Ishikawa (cell line): ENCODE results near the gene SUPT6H.

Source experiments
- CEBPB ChIP-seq: IDR thresholded peaks from 2 replicates; pipeline ENCODE4 v1.6.1; 2012
- CREB1 ChIP-seq: IDR thresholded peaks from 2 replicates; pipeline ENCODE4 v1.6.1; 2012; ENCODE audit warnings: low read depth
- EGR1 ChIP-seq: IDR thresholded peaks from 2 replicates; pipeline ENCODE4 v1.6.1; 2012
- EP300 ChIP-seq: IDR thresholded peaks from 2 replicates; pipeline ENCODE4 v1.6.1; 2012; ENCODE audit warnings: borderline replicate concordance
- FOXM1 ChIP-seq: IDR thresholded peaks from 2 replicates; pipeline ENCODE4 v1.6.1; 2012; ENCODE audit warnings: low read depth, borderline replicate concordance
- NFIC ChIP-seq: IDR thresholded peaks from 2 replicates; pipeline ENCODE4 v1.6.1; 2012
- RAD21 ChIP-seq: IDR thresholded peaks from 2 replicates; pipeline ENCODE4 v1.6.1; 2012; ENCODE audit warnings: low read depth
- TAF1 ChIP-seq: IDR thresholded peaks from 2 replicates; pipeline ENCODE4 v1.6.1; 2012; ENCODE audit warnings: low read depth, mild to moderate bottlenecking
- TCF12 ChIP-seq: IDR thresholded peaks from 2 replicates; pipeline ENCODE4 v1.6.1; 2012; ENCODE audit warnings: low read depth
- TEAD4 ChIP-seq: IDR thresholded peaks from 2 replicates; pipeline ENCODE4 v1.6.1; 2012
- YY1 ChIP-seq: IDR thresholded peaks from 2 replicates; pipeline ENCODE4 v1.6.1; 2012; ENCODE audit warnings: low read depth
- ZBTB7A ChIP-seq: IDR thresholded peaks from 2 replicates; pipeline ENCODE4 v1.6.1; 2012; ENCODE audit warnings: low read depth
- TF ChIP-seq, protein P1 (sequence below): IDR thresholded peaks from 2 replicates; pipeline ENCODE4 v1.6.1; 2012; ENCODE audit warnings: low read depth, mild to moderate bottlenecking
- TF ChIP-seq, protein P2 (sequence below): IDR thresholded peaks from 2 replicates; pipeline ENCODE4 v1.6.1; 2012
- TF ChIP-seq, protein P3 (sequence below): IDR thresholded peaks from 2 replicates; pipeline ENCODE4 v1.6.1; 2012

Gene SUPT6H

DNA sequence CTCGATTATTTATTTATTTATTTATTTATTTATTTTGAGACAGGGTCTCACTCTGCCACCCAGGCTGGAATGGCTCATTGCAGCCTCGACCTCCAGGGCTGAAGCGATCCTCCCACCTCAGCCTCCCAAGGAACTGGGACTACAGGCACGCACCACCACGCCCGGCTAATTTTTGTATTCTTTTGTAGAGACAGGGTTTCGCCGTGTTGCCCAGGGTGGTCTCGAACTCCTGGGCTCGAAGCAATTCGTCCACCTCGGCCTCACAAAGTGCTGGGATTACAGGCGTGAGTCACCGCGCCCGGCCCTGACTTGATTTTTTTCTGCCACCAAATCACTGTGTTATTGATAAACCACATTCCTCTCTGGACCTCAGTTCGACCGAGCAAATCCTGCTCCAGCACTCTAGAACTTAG is 57.0 kb downstream of the SUPT6H start:
- TF ChIP-seq, protein P1, sequence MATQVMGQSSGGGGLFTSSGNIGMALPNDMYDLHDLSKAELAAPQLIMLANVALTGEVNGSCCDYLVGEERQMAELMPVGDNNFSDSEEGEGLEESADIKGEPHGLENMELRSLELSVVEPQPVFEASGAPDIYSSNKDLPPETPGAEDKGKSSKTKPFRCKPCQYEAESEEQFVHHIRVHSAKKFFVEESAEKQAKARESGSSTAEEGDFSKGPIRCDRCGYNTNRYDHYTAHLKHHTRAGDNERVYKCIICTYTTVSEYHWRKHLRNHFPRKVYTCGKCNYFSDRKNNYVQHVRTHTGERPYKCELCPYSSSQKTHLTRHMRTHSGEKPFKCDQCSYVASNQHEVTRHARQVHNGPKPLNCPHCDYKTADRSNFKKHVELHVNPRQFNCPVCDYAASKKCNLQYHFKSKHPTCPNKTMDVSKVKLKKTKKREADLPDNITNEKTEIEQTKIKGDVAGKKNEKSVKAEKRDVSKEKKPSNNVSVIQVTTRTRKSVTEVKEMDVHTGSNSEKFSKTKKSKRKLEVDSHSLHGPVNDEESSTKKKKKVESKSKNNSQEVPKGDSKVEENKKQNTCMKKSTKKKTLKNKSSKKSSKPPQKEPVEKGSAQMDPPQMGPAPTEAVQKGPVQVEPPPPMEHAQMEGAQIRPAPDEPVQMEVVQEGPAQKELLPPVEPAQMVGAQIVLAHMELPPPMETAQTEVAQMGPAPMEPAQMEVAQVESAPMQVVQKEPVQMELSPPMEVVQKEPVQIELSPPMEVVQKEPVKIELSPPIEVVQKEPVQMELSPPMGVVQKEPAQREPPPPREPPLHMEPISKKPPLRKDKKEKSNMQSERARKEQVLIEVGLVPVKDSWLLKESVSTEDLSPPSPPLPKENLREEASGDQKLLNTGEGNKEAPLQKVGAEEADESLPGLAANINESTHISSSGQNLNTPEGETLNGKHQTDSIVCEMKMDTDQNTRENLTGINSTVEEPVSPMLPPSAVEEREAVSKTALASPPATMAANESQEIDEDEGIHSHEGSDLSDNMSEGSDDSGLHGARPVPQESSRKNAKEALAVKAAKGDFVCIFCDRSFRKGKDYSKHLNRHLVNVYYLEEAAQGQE, result no peak
- TF ChIP-seq TCF12 (no peak), CREB1 (no peak), RAD21 (no peak), EP300 (no peak), FOXM1 (no peak), YY1 (no peak)

DNA sequence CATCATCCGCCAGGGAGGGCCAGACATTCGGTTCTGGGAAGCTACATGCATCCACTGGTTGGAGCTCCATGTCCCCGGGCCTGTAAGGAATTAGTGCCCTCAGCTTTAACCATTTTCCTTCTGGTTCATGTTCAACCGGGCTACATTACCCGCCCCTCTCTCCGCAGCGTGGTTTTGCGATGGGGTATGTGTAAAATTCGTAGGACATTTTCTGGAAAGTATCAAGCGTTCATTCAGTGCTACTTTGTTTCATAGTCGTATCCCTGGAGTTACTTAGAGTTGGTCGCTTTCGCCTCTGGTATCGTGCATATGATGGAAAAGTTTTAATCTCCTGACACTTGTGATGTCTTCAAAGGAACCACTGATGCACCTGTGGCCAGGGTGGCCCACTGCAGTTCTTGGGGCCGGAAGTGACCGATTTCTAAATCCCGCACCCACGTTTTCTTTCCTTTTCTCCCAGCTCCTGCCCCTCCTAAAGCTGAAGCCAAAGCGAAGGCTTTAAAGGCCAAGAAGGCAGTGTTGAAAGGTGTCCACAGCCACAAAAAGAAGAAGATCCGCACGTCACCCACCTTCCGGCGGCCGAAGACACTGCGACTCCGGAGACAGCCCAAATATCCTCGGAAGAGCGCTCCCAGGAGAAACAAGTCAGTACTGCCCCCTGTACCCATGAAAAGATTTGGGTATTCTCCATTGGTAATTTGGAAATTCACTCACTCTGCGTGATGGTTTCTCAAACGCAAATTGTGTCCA is 58.4 kb downstream of the SUPT6H start:
- TF ChIP-seq CEBPB (no peak), EGR1 (no peak), TCF12 (no peak)

DNA sequence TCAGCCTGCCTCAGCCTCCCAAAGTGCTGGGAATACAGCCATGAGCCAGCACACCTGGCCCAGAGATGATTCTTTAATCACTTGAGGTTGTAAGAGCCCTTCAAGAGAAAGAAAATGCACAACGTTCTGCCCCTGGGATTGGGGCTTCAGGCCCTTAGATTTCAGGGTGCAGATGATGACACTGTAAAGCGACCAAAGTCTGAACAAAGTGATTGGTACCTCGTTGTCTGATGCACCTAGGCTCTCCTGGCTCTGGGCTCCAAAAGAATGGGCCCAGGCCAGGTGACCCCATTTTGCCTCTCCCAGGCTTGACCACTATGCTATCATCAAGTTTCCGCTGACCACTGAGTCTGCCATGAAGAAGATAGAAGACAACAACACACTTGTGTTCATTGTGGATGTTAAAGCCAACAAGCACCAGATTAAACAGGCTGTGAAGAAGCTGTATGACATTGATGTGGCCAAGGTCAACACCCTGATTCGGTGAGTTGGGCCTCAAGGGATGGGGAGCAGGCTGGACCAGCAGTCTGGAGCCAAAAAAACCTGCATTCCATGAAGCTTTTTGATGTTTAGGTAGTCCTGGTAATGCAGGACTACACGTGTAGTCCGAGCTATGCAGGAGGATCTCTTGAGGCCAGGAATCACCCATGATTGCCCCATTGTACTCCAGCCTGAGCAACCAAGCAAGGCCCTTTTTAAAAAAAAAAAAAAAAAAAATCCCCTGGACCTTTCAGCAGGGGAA is 60.6 kb downstream of the SUPT6H start:
- TF ChIP-seq, protein P2, sequence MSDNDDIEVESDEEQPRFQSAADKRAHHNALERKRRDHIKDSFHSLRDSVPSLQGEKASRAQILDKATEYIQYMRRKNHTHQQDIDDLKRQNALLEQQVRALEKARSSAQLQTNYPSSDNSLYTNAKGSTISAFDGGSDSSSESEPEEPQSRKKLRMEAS, result no peak
- TF ChIP-seq, protein P3, sequence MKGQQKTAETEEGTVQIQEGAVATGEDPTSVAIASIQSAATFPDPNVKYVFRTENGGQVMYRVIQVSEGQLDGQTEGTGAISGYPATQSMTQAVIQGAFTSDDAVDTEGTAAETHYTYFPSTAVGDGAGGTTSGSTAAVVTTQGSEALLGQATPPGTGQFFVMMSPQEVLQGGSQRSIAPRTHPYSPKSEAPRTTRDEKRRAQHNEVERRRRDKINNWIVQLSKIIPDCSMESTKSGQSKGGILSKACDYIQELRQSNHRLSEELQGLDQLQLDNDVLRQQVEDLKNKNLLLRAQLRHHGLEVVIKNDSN, result no peak
- TF ChIP-seq FOXM1 (no peak), CREB1 (no peak), TAF1 (no peak), YY1 (no peak), NFIC (no peak), CEBPB (no peak), RAD21 (no peak), EGR1 (no peak), TEAD4 (no peak), EP300 (no peak)
- TF ChIP-seq, protein P1, result no peak

DNA sequence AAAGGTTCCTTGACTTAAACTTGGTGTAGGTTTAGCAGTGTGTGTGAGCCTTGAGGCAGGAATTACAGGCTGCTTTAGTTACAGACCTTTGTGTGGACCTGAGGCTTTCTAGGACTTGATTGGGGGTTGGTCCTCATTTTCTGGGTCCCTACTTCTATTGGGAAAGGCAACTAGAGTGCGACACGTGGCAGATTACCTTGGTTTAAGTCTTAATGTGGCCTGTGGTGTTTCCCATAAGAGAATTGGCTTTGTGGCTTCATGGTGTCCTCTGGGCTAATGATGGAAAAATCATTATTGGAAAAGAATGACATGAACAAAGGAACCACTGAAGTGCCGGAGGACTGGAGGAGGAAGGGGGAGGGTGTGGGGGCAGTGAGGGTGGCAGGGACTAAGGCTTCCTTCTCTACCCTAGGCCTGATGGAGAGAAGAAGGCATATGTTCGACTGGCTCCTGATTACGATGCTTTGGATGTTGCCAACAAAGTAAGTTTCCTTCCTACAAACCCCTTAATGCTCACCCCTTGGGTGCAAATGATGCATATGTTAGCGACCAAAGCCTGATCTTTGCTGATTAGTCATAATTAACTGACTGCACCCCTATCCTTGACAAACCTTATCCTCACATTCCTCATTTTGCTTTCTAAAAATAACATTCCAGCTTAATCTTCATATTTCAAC is 61.3 kb downstream of the SUPT6H start:
- TF ChIP-seq EP300 (no peak), TEAD4 (no peak), ZBTB7A (no peak), TAF1 (no peak), CEBPB (no peak), RAD21 (no peak), TCF12 (no peak), EGR1 (no peak), FOXM1 (no peak)
- TF ChIP-seq, protein P1, result no peak
- TF ChIP-seq, protein P3, result no peak
- TF ChIP-seq, protein P2, result no peak
